Stimulated activated naive CD8-positive, alpha-beta T cell treated with anti-CD3 and anti-CD28 coated beads, Interleukin-15, Interleukin-2, amounts not matched to agents 100 U/mL and 50 U/mL, for 24 hours (primary cell): Measurements from ENCODE around the gene UTP11.

Source experiments
- ATAC-seq: fragments of 150-1000 bp; cut with Tn5 transposase; one replicate; pipeline ENCODE4 v1.10.0; 2021
- DNase-seq: peaks from one replicate; pipeline ENCODE4 v3.0.0; 2021

Gene UTP11

GRCh38 chr1:38071312-38072256 is 59.0 kb downstream of the UTP11 start:
- no peak for DNase-seq
- peak; percentile 73 for ATAC-seq

DNA sequence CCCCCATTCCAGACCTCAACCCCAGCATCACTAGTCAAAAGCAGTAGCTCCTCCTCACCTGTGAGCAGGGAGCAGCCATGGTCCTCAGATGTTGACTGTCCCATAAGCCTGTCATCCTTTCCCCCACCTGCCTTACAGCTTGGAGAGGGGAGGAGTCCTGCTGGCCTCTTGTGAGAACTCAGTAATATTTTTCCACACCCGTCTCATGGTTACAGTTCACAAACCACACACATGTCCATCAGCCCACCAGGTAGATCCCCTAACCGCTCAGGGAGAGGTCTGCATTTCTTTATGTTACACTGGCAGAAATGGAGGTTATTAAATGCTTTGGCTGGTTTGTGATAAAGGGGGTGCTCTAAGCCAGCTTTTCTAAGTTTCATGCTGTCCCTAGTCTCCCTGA is 60.3 kb downstream of the UTP11 start:
- DNase-seq (no peak), ATAC-seq (peak; percentile 17)

DNA sequence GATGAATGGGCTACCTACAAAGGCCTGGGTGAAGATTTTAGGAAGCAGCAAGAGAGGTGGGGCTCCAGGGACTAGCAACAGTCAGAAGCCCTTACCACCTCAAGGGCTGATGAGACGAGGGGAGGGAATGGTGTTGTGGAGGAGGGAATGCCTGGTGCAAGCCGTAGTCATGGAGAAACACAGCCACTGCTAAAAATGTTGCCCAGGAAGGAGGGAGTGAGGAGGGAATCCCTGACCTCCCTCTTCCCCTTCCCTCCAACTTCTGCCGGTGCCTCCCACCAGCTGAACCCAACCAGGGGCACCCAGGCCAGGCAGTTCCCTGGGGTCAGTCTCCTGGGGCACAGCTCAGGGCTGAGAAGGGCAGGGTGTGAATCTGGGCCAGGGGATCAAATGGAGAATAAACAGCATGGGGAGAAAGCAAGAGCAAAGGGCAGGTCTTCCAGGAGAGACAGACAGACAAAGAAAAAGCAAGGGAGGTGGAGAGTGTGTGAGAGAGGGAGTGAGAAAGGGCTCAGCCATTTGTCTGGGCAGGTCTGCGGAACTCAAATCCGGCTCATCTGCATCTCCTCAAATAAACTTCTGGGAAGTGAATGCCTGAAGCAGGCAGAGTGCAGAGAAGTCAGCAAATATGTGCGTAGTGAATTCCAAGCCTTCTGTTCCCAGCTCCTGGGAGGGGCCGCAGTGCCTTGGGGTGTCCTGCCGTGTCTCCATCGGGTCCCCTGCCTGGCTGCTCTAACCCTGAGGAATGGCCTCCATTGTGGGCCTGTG is 61.2 kb downstream of the UTP11 start:
- ATAC-seq (no peak), DNase-seq (no peak)

- no peak for ATAC-seq
- no peak for DNase-seq
Measured at GRCh38 chr1:38074302-38074677, 61.8 kb downstream of the UTP11 start.
